ENCODE data around the gene SULT1A3. TPM values are rescaled to one million over a fixed set of nuclear protein-coding genes. Genes with fewer than 3 reads are reported as not detected.

SULT1A3 gene
- total RNA-seq, 1 experiment from 2014 or later = 8.3 TPM

GRCh38 chr16:30184096-30184890 lies 14.8 kb upstream of the SULT1A3 start:
- peak overlapping the region; percentile 51 for H3K4me3 Mint-ChIP-seq (ENCODE audit: unreplicated experiment)
- no peaks in the 10 kb centered on the region for H3K36me3 Mint-ChIP-seq (ENCODE audit: insufficient read depth, unreplicated experiment)
- intact Hi-C loops (cut with micrococcal nuclease; ENCODE audit: unreplicated experiment) = no loop called here
- H3K27me3 ChIP-seq (replicated peaks; ENCODE audit: control insufficient read depth, insufficient read depth, low read length) = no peaks in the 10 kb centered on the region
- ChIA-PET POLR2A (no interaction called here), CTCF (interaction anchor here (0.8 to 1.0 kb wide), 2 partner anchors 41 to 61 kb away, joined by 3 to 4 read pairs; partner anchors contain the start of gene MAPK3)
- BruUV-seq (replicated peaks) = no TSS peak
- H3K4me1 Mint-ChIP-seq (ENCODE audit: low read depth, unreplicated experiment) = no peaks in the 10 kb centered on the region
- no peak for DNase-seq
- H3K4me3 ChIP-seq (ENCODE audit: low read depth, low read length) = no peak overlapping the region
- no peaks in the 10 kb centered on the region for H3K36me3 ChIP-seq (ENCODE audit: control insufficient read depth, insufficient read depth, low read length)
- H3K27me3 Mint-ChIP-seq (ENCODE audit: insufficient read depth, unreplicated experiment) = no peaks in the 10 kb centered on the region
- no peaks in the 10 kb centered on the region for H3K9me3 Mint-ChIP-seq (ENCODE audit: unreplicated experiment)
- H3K9me3 ChIP-seq = no peaks in the 10 kb centered on the region
- no peak for TF ChIP-seq CTCF (IDR thresholded peaks at IDR 0.05; ENCODE audit: insufficient read depth in 1 of 2, low read depth in 1 of 2, low read length in 1 of 2, severe bottlenecking in 1 of 2, unreplicated experiment in 1 of 2)
- H3K4me1 ChIP-seq = no peaks in the 10 kb centered on the region
- no peak overlapping the region for H3K27ac Mint-ChIP-seq (ENCODE audit: unreplicated experiment)

- Histone ChIP-seq H3K4me3 (ENCODE audit: low read depth, low read length) (no peak overlapping the region), H3K9me3 (no peaks in the 10 kb centered on the region), H3K27me3 (replicated peaks; ENCODE audit: control insufficient read depth, insufficient read depth, low read length) (no peaks in the 10 kb centered on the region), H3K4me1 (no peaks in the 10 kb centered on the region), H3K36me3 (ENCODE audit: control insufficient read depth, insufficient read depth, low read length) (no peaks in the 10 kb centered on the region)
- no TSS peak for BruUV-seq (replicated peaks)
- Mint-ChIP-seq H3K27ac (ENCODE audit: unreplicated experiment) (no peak overlapping the region), H3K27me3 (ENCODE audit: insufficient read depth, unreplicated experiment) (no peaks in the 10 kb centered on the region), H3K4me3 (ENCODE audit: unreplicated experiment) (no peak overlapping the region), H3K9me3 (ENCODE audit: unreplicated experiment) (no peaks in the 10 kb centered on the region), H3K36me3 (ENCODE audit: insufficient read depth, unreplicated experiment) (no peaks in the 10 kb centered on the region), H3K4me1 (ENCODE audit: low read depth, unreplicated experiment) (no peaks in the 10 kb centered on the region)
- ChIA-PET POLR2A (no interaction called here), CTCF (interaction anchor here (0.8 kb wide), 1 partner anchor 42 kb away, joined by 3 read pairs; no protein-coding TSS in a partner anchor)
- intact Hi-C loops (cut with micrococcal nuclease; ENCODE audit: unreplicated experiment) = no loop called here
- no peak for TF ChIP-seq CTCF (IDR thresholded peaks at IDR 0.05; ENCODE audit: insufficient read depth in 1 of 2, low read depth in 1 of 2, low read length in 1 of 2, severe bottlenecking in 1 of 2, unreplicated experiment in 1 of 2)
- DNase-seq = no peak
Measured at GRCh38 chr16:30184891-30185682, 14.0 kb upstream of the SULT1A3 start.

GRCh38 chr16:30185683-30186421 lies 13.2 kb upstream of the SULT1A3 start:
- Mint-ChIP-seq H3K4me1 (ENCODE audit: low read depth, unreplicated experiment) (no peaks in the 10 kb centered on the region), H3K9me3 (ENCODE audit: unreplicated experiment) (no peaks in the 10 kb centered on the region), H3K27ac (ENCODE audit: unreplicated experiment) (no peak overlapping the region), H3K4me3 (ENCODE audit: unreplicated experiment) (no peak overlapping the region), H3K36me3 (ENCODE audit: insufficient read depth, unreplicated experiment) (no peaks in the 10 kb centered on the region), H3K27me3 (ENCODE audit: insufficient read depth, unreplicated experiment) (no peaks in the 10 kb centered on the region)
- Histone ChIP-seq H3K4me3 (ENCODE audit: low read depth, low read length) (no peak overlapping the region), H3K4me1 (no peaks in the 10 kb centered on the region), H3K27me3 (replicated peaks; ENCODE audit: control insufficient read depth, insufficient read depth, low read length) (no peaks in the 10 kb centered on the region), H3K9me3 (no peaks in the 10 kb centered on the region), H3K36me3 (ENCODE audit: control insufficient read depth, insufficient read depth, low read length) (no peaks in the 10 kb centered on the region)
- TF ChIP-seq CTCF (IDR thresholded peaks at IDR 0.05; ENCODE audit: insufficient read depth in 1 of 2, low read depth in 1 of 2, low read length in 1 of 2, severe bottlenecking in 1 of 2, unreplicated experiment in 1 of 2) = no peak
- no TSS peak for BruUV-seq (replicated peaks)
- ChIA-PET POLR2A (no interaction called here), CTCF (no interaction called here)
- intact Hi-C loops (cut with micrococcal nuclease; ENCODE audit: unreplicated experiment) = no loop called here
- no peak for DNase-seq
